Measurements from ENCODE around the gene NPSR1.

GRCh38 chr7:34727464-34727995 is 69.5 kb downstream of the NPSR1 start:
- TF ChIP-seq, protein P1, sequence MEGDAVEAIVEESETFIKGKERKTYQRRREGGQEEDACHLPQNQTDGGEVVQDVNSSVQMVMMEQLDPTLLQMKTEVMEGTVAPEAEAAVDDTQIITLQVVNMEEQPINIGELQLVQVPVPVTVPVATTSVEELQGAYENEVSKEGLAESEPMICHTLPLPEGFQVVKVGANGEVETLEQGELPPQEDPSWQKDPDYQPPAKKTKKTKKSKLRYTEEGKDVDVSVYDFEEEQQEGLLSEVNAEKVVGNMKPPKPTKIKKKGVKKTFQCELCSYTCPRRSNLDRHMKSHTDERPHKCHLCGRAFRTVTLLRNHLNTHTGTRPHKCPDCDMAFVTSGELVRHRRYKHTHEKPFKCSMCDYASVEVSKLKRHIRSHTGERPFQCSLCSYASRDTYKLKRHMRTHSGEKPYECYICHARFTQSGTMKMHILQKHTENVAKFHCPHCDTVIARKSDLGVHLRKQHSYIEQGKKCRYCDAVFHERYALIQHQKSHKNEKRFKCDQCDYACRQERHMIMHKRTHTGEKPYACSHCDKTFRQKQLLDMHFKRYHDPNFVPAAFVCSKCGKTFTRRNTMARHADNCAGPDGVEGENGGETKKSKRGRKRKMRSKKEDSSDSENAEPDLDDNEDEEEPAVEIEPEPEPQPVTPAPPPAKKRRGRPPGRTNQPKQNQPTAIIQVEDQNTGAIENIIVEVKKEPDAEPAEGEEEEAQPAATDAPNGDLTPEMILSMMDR (IDR thresholded peaks at IDR 0.05): no peak
- no peak for TF ChIP-seq POLR2AphosphoS5 (IDR thresholded peaks at IDR 0.05)
